Spleen (tissue), 11 donors: ENCODE data around the gene ADGRD1. TPM values are rescaled to one million over a fixed set of nuclear protein-coding genes. Genes with fewer than 3 reads are reported as not detected.

ENCODE experiments used
- DNase-seq: peaks from one replicate; pipeline ENCODE4 v3.0.0-alpha.2; 2020
- H3K27ac ChIP-seq, 8 donors: fragments of 200-600 bp; sonication (generic) in 7 of 8; 1 replicate in 4 of 8; 2 replicates in 4 of 8; pipeline versions ENCODE4 v1.5.0 to v1.8.0; 2016 to 2021; ENCODE audit warnings: inconsistent platforms in 4 of 8, mild to moderate bottlenecking in 4 of 8, moderate library complexity in 1 of 8
- H3K27me3 ChIP-seq, 7 donors: fragments of 200-600 bp; sonication (generic) in 6 of 7; replicated peaks in 1 of 7; 1 replicate in 4 of 7; 2 replicates in 3 of 7; pipeline versions ENCODE4 v1.5.0 to v1.8.0; 2016 to 2021; ENCODE audit warnings: inconsistent platforms in 3 of 7, mild to moderate bottlenecking in 1 of 7
- H3K36me3 ChIP-seq, 6 donors: fragments of 200-600 bp; sonication (generic) in 5 of 6; 1 replicate in 4 of 6; 2 replicates in 2 of 6; pipeline versions ENCODE4 v1.5.0 to v1.8.0; 2016 to 2021; ENCODE audit warnings: inconsistent platforms in 2 of 6
- H3K4me1 ChIP-seq, 6 donors: fragments of 200-600 bp; sonication (generic) in 5 of 6; 1 replicate in 3 of 6; 2 replicates in 3 of 6; pipeline versions ENCODE4 v1.5.0 to v1.8.0; 2016 to 2021; ENCODE audit warnings: inconsistent platforms in 3 of 6
- H3K4me3 ChIP-seq, 8 donors: fragments of 200-600 bp; sonication (generic) in 7 of 8; 1 replicate in 4 of 8; 2 replicates in 4 of 8; pipeline versions ENCODE4 v1.5.0 to v1.8.0; 2016 to 2021; ENCODE audit warnings: inconsistent platforms in 4 of 8, mild to moderate bottlenecking in 4 of 8, moderate library complexity in 2 of 8
- H3K9me3 ChIP-seq, 8 donors: fragments of 200-600 bp; sonication (generic) in 7 of 8; 1 replicate in 4 of 8; 2 replicates in 4 of 8; pipeline versions ENCODE4 v1.5.0 to v1.8.0; 2016 to 2021; ENCODE audit warnings: inconsistent platforms in 4 of 8
- CTCF ChIP-seq, 11 experiments: fragments of 200-600 bp in 7 of 11; fragments of 450-650 bp in 4 of 11; sonication (generic) in 4 of 11; IDR thresholded peaks in 8 of 11; conservative IDR thresholded peaks in 3 of 11; 1 replicate in 7 of 11; 2 replicates in 4 of 11; pipeline versions ENCODE4 v1.4.0 to v1.8.0; 2016 to 2021; ENCODE audit warnings: antibody characterized with exemption in 11 of 11, inconsistent platforms in 4 of 11, mild to moderate bottlenecking in 1 of 11
- POLR2A ChIP-seq, 3 donors: fragments of 450-650 bp; IDR thresholded peaks; one replicate each; pipeline ENCODE4 v1.5.1; 2017; ENCODE audit warnings: antibody characterized with exemption in 3 of 3, mild to moderate bottlenecking in 1 of 3
- POLR2AphosphoS5 ChIP-seq, 3 donors: sonication (generic); formaldehyde crosslinking; IDR thresholded peaks; one replicate each; pipeline ENCODE4 v1.5.1; 2017; ENCODE audit warnings: antibody characterized with exemption in 3 of 3
- WGBS, 5 donors: extraction: QIAGEN DNeasy Blood & Tissue Kit in 3 of 5; methylation state at CpG; one replicate each; pipeline versions ENCODE4 v1.1.5 to v1.1.7; 2013 to 2018; 5-methylcytosine and 5-hydroxymethylcytosine counted together
- intact Hi-C: fragments of 100-400 bp; cut with DNase I; formaldehyde crosslinking; loops from one replicate; pipeline ENCODE4 v1.15.0; 2023; ENCODE audit warnings: low total_unique reads
- polyA plus RNA-seq, 3 donors: library from polyadenylated mRNA; stranded (reverse); fragments of 200-250 nt; gene quantifications; one replicate each; pipeline ENCODE4 v1.2.1, GENCODE V29; 2013
- total RNA-seq, 7 donors: library from RNA; depleted of rRNA in 3 of 7; stranded (reverse); fragments of >200 nt in 3 of 7; fragmentation: NEBNext Ultra II Directional in 4 of 7; extraction: Animal tissue kit (Norgen Biotek cat#: 25700) in 4 of 7; gene quantifications; one replicate each; pipeline versions ENCODE4 v1.1.0 to v1.2.1, GENCODE V29; 2016 to 2021
- donor health status: healthy with polysubstance abuse.
- donor health status: DM: no; HTN: no; CAD: no; lungs with moderate emphysema.
- donor health status: DM: no; HTN: no; CAD: no.
- donor health status: Bipolar disorder and iron deficiency.
- donor health status: healthy.
- donor health status: DM: no; HTN: no; CAD: no.
- donor health status: DM: yes; HTN: yes; CAD: no.

The ADGRD1 gene
- total and polyA plus RNA-seq, 10 donors: 0.89 to 9.7 (median 4.8) TPM

- Histone ChIP-seq H3K9me3 (no peaks in the 10 kb centered on the region), H3K27ac (no peak overlapping the region), H3K36me3 (no peaks in the 10 kb centered on the region), H3K4me1 (peaks cover 0 to 8% (median 5%) of the 10 kb centered on the region in 6 donors), H3K4me3 (no peak overlapping the region), H3K27me3 (peaks cover 0 to 19% (median 0%) of the 10 kb centered on the region in 7 donors)
- DNase-seq: peak; percentile 46
- TF ChIP-seq POLR2A (IDR thresholded peaks at IDR 0.05) (no peak), CTCF (IDR thresholded peaks at IDR 0.05 in 8 of 11, conservative IDR thresholded peaks at IDR 0.05 in 3 of 11) (no peak), POLR2AphosphoS5 (IDR thresholded peaks at IDR 0.05) (no peak)
- intact Hi-C loops: loop anchor here (5.0 kb wide), 1 partner anchor 217 kb away; no protein-coding TSS in a partner anchor
- 73 to 92% (median 84%) methylated on average over 9 of the region's 9 CpGs for WGBS, 5 donors
These were observed 181.0 kb downstream of the ADGRD1 start for GRCh38 chr12:131134523-131135310.

- TF ChIP-seq POLR2A (IDR thresholded peaks at IDR 0.05): no peak
- no peak for TF ChIP-seq CTCF (IDR thresholded peaks at IDR 0.05 in 8 of 11, conservative IDR thresholded peaks at IDR 0.05 in 3 of 11)
- no peak for TF ChIP-seq POLR2AphosphoS5 (IDR thresholded peaks at IDR 0.05)
- WGBS, 5 donors: 90 to 94% (median 93%) methylated on average over 13 of the region's 13 CpGs
- H3K36me3 ChIP-seq: no peaks in the 10 kb centered on the region
- H3K4me1 ChIP-seq: peaks cover 0 to 8% (median 5%) of the 10 kb centered on the region in 6 donors
- intact Hi-C loops: no loop called here
- H3K27me3 ChIP-seq: peaks cover 0 to 19% (median 0%) of the 10 kb centered on the region in 7 donors
- DNase-seq: peak; percentile 51
- no peaks in the 10 kb centered on the region for H3K9me3 ChIP-seq
- no peak overlapping the region for H3K27ac ChIP-seq
- H3K4me3 ChIP-seq: no peak overlapping the region
These were observed 181.6 kb downstream of the ADGRD1 start for GRCh38 chr12:131135311-131135785.

GRCh38 chr12:131135786-131136538, 182.3 kb downstream of the ADGRD1 start:
- no peak overlapping the region for H3K27ac ChIP-seq
- H3K9me3 ChIP-seq: no peaks in the 10 kb centered on the region
- H3K27me3 ChIP-seq: peaks cover 0 to 19% (median 0%) of the 10 kb centered on the region in 7 donors
- H3K4me1 ChIP-seq: peaks cover 0 to 8% (median 5%) of the 10 kb centered on the region in 6 donors
- no peak for TF ChIP-seq CTCF (IDR thresholded peaks at IDR 0.05 in 8 of 11, conservative IDR thresholded peaks at IDR 0.05 in 3 of 11)
- TF ChIP-seq POLR2AphosphoS5 (IDR thresholded peaks at IDR 0.05): no peak
- TF ChIP-seq POLR2A (IDR thresholded peaks at IDR 0.05): no peak
- peak; percentile 66 for DNase-seq
- no peak overlapping the region for H3K4me3 ChIP-seq
- WGBS, 5 donors: 71 to 86% (median 83%) methylated on average over 3 to 19 of the region's 19 CpGs
- H3K36me3 ChIP-seq: no peaks in the 10 kb centered on the region
- intact Hi-C loops: no loop called here

- peak; percentile 64 for DNase-seq
- Histone ChIP-seq H3K27ac (no peak overlapping the region), H3K27me3 (peaks cover 0 to 19% (median 0%) of the 10 kb centered on the region in 7 donors), H3K9me3 (no peaks in the 10 kb centered on the region), H3K36me3 (no peaks in the 10 kb centered on the region), H3K4me1 (peaks cover 0 to 8% (median 5%) of the 10 kb centered on the region in 6 donors), H3K4me3 (no peak overlapping the region)
- TF ChIP-seq POLR2A (IDR thresholded peaks at IDR 0.05) (no peak), CTCF (IDR thresholded peaks at IDR 0.05 in 8 of 11, conservative IDR thresholded peaks at IDR 0.05 in 3 of 11) (no peak), POLR2AphosphoS5 (IDR thresholded peaks at IDR 0.05) (no peak)
- WGBS, 5 donors: 82 to 96% (median 89%) methylated on average over 5 to 13 of the region's 13 CpGs
- intact Hi-C loops: no loop called here
These were observed 182.8 kb downstream of the ADGRD1 start for GRCh38 chr12:131136539-131136872.
